Naive thymus-derived CD8-positive, alpha-beta T cell (primary cell): ENCODE measurements around the gene PTGES3. TPM values are rescaled to one million over a fixed set of nuclear protein-coding genes. Genes with fewer than 3 reads are reported as not detected.
"Not testable (repeated sequence)": the region's sequence is repeated elsewhere in the genome, so short reads cannot be mapped to it uniquely, and the experiment has no call there.

Experiments used
- ATAC-seq, 2 donors: fragments of 150-1000 bp; cut with Tn5 transposase in 1 of 2; sonication (Bioruptor Pico), chemical (Tn5 transposase) in 1 of 2; 1 replicate in 1 of 2; 2 replicates in 1 of 2; pipeline ENCODE4 v1.10.0; 2021; ENCODE audit warnings: mild to moderate bottlenecking in 2 of 2, moderate library complexity in 2 of 2
- POLR2A ChIA-PET: fragments of 350-600 bp; sonication (Branson Sonifier 250); formaldehyde crosslinking; loops from one replicate; lab custom pipeline; 2021; ENCODE audit warnings: antibody characterized with exemption; lab: Charles Lee
- DNase-seq, 10 donors: peaks; one replicate each; pipeline versions ENCODE4 v3.0.0 to v3.0.0-alpha.2; 2020 to 2022
- H3K27ac Mint-ChIP-seq, 10 donors: one replicate each; pipeline ENCODE4 v1.8.0; 2020 to 2022; ENCODE audit warnings: mild to moderate bottlenecking in 10 of 10, mixed read lengths in 10 of 10, moderate library complexity in 4 of 10, inconsistent platforms in 1 of 10
- H3K27me3 Mint-ChIP-seq, 5 donors: one replicate each; pipeline ENCODE4 v1.8.0; 2021 to 2022; ENCODE audit warnings: mixed read lengths in 5 of 5
- H3K36me3 Mint-ChIP-seq, 3 donors: one replicate each; pipeline ENCODE4 v1.8.0; 2020 to 2022; ENCODE audit warnings: mixed read lengths in 3 of 3, mild to moderate bottlenecking in 2 of 3, inconsistent platforms in 1 of 3
- H3K4me1 Mint-ChIP-seq, 4 donors: one replicate each; pipeline ENCODE4 v1.8.0; 2021 to 2022; ENCODE audit warnings: mixed read lengths in 4 of 4
- H3K4me3 Mint-ChIP-seq, 10 donors: one replicate each; pipeline ENCODE4 v1.8.0; 2020 to 2022; ENCODE audit warnings: mild to moderate bottlenecking in 10 of 10, mixed read lengths in 10 of 10, moderate library complexity in 6 of 10, inconsistent platforms in 1 of 10
- H3K9me3 Mint-ChIP-seq, 9 donors: one replicate each; pipeline ENCODE4 v1.8.0; 2020 to 2022; ENCODE audit warnings: mixed read lengths in 9 of 9, mild to moderate bottlenecking in 3 of 9, inconsistent platforms in 1 of 9, moderate library complexity in 1 of 9
- polyA plus RNA-seq, 3 donors: library from polyadenylated mRNA; unstranded; fragments of 300-500 nt; fragmentation: Illumina TruSeq; gene quantifications; one replicate each; pipeline ENCODE4 v1.2.3, GENCODE V29; 2021
- total RNA-seq, 8 experiments: library from RNA in 2 of 8; stranded (reverse) in 2 of 8; gene quantifications; one replicate each; pipeline ENCODE4 v1.2.3 and lab custom pipeline; 2021 to 2026

The PTGES3 gene
- total RNA-seq (100 to 1,000 TPM; 179 to 197 TPM), polyA plus RNA-seq (100 to 1,000 TPM; 229 to 236 (median 234) TPM), total RNA-seq (lab: John Stamatoyannopoulos, UW) (149 to 264 (median 171) reads per million in 6 experiments)

DNA sequence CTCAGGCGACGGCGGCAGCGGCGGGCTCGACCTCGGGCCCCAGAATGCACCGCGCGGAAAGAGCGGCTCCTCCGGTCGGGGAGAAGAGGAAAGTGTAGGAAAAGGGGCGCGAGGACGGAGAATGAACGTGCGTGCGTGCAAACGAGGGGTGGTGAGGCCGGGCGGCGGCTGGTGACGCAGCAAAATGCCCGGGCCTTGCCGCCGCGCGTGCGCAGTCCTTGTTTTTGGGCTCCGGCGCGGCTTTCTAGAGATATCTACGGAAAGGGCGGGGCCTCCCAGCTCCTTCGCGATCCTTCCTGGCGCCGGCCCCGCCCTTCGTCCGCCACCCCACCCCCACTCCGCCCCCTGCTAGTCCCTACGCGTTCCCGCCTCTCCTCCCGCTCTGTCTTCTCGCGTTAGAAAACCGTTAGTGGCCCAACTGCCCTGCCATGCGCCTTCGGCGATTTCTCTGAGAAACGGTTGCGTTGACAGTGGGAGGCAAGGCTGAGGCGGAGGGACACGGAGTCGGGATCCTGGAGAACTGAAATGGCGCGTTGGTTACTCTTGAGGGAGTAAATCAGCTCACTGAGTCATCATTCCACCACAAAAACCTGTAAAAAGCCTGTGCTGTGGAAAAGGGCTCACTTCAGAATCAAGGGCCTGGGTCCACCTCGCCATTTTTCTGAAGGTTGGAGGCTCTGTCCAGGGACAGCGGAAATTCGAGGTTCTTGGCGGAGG is at the start of gene PTGES3:
PTGES3 (minus strand) TSS at position 156 of the 717 bp plus-strand sequence. CDS start 285 bp downstream, outside the sequence.
- Mint-ChIP-seq H3K4me1 (peaks cover 18 to 41% (median 36%) of the 10 kb centered on the region in 4 donors), H3K9me3 (no peaks in the 10 kb centered on the region), H3K36me3 (peaks cover 0 to 23% (median 0%) of the 10 kb centered on the region in 3 donors), H3K27ac (peak within 1 kb of the TSS; percentile 97 to 100 (median 98)), H3K27me3 (peaks cover 0 to 2% (median 0%) of the 10 kb centered on the region in 5 donors), H3K4me3 (peak within 1 kb of the TSS; percentile 94 to 100 (median 99))
- ATAC-seq: peak; percentile 59 to 63
- DNase-seq: peak; percentile 95 to 99 (median 97)
- POLR2A ChIA-PET: interaction anchor here (0.5 to 7.7 kb wide), 33 partner anchors 10 to 1053 kb away, joined by 3 to 218 read pairs (median 4); partner anchors contain the start of genes ATP5F1B, BAZ2A, NAB2 and NACA

GRCh38 chr12:56728139-56728861 is 40.2 kb upstream of the PTGES3 start:
- H3K27ac Mint-ChIP-seq: peak overlapping the region in 3 of 10 donors; percentile 22 to 52 (median 48)
- POLR2A ChIA-PET: interaction anchor here (0.7 kb wide), 1 partner anchor 104 kb away, joined by 5 read pairs; no protein-coding TSS in a partner anchor
- H3K4me3 Mint-ChIP-seq: no peak overlapping the region
- DNase-seq: no peak
- peaks cover 0 to 48% (median 19%) of the 10 kb centered on the region in 3 donors for H3K36me3 Mint-ChIP-seq
- H3K9me3 Mint-ChIP-seq: no peaks in the 10 kb centered on the region
- ATAC-seq: no peak
- peaks cover 15 to 29% (median 21%) of the 10 kb centered on the region in 4 donors for H3K4me1 Mint-ChIP-seq
- no peaks in the 10 kb centered on the region for H3K27me3 Mint-ChIP-seq

- H3K9me3 Mint-ChIP-seq, ATAC-seq, DNase-seq, H3K27me3 Mint-ChIP-seq: not testable (repeated sequence)
- POLR2A ChIA-PET: interaction anchor here (0.7 to 3.2 kb wide), 19 partner anchors 8 to 565 kb away, joined by 3 to 110 read pairs (median 8); partner anchors contain the start of genes ATP5F1B, BAZ2A, LRP1 and NEMP1
- Mint-ChIP-seq H3K27ac (peak overlapping the region; percentile 97 to 99 (median 98)), H3K4me1 (peaks cover 23 to 49% (median 42%) of the 10 kb centered on the region in 4 donors), H3K36me3 (peaks cover 0 to 45% (median 13%) of the 10 kb centered on the region in 3 donors), H3K4me3 (peak overlapping the region; percentile 92 to 98 (median 96))
These were observed 38.2 kb upstream of the PTGES3 start for GRCh38 chr12:56726196-56726675.

DNA sequence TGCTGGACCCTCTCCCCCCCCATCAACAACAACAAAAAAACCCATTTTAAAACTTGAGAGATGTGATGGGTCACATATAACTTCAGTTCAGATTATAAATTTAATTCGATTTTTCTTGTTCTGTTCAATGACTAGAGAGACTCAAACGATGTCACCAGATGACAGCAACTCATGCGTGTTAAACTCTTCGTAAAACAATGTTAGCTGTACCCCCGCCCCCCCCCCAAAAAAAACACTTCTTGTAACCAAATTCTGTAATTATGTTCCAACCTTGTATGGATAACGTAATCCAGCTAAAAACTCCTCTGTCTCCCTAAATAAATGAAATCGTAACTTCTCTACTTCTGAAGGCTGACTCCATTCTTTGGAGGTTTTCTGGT is 37.6 kb upstream of the PTGES3 start:
- H3K9me3 Mint-ChIP-seq: no peaks in the 10 kb centered on the region
- POLR2A ChIA-PET: interaction anchor here (0.6 to 3.2 kb wide), 30 partner anchors 9 to 1016 kb away, joined by 3 to 110 read pairs (median 4); partner anchors contain the start of genes ATP5F1B, BAZ2A, LRP1 and NEMP1
- H3K4me1 Mint-ChIP-seq: peaks cover 28 to 54% (median 47%) of the 10 kb centered on the region in 4 donors
- peak overlapping the region; percentile 92 to 98 (median 96) for H3K4me3 Mint-ChIP-seq
- H3K27ac Mint-ChIP-seq: peak overlapping the region; percentile 97 to 99 (median 98)
- ATAC-seq (peak in 1 of 2 donors; percentile 0), DNase-seq (no peak)
- no peaks in the 10 kb centered on the region for H3K27me3 Mint-ChIP-seq
- H3K36me3 Mint-ChIP-seq: peaks cover 0 to 45% (median 9%) of the 10 kb centered on the region in 3 donors

- peaks cover 34 to 60% (median 53%) of the 10 kb centered on the region in 4 donors for H3K4me1 Mint-ChIP-seq
- H3K4me3 Mint-ChIP-seq: peak within 1 kb of the TSS; percentile 92 to 98 (median 96)
- ATAC-seq (peak; percentile 91 to 92), DNase-seq (peak; percentile 90 to 99 (median 96))
- H3K27ac Mint-ChIP-seq: peak within 1 kb of the TSS; percentile 97 to 99 (median 98)
- POLR2A ChIA-PET: interaction anchor here (0.6 to 3.2 kb wide), 32 partner anchors 8 to 1017 kb away, joined by 3 to 110 read pairs (median 4); partner anchors contain the start of genes ATP5F1B, BAZ2A, NEMP1 and PRIM1
- H3K27me3 Mint-ChIP-seq: no peaks in the 10 kb centered on the region
- no peaks in the 10 kb centered on the region for H3K9me3 Mint-ChIP-seq
- peaks cover 0 to 49% (median 9%) of the 10 kb centered on the region in 3 donors for H3K36me3 Mint-ChIP-seq
These were observed 37.1 kb upstream of the PTGES3 start, which contains the start of gene NACA for GRCh38 chr12:56724972-56725722. NACA (minus strand) TSS chr12:56725299; CDS start chr12:56724521, 778 bp downstream.

DNA sequence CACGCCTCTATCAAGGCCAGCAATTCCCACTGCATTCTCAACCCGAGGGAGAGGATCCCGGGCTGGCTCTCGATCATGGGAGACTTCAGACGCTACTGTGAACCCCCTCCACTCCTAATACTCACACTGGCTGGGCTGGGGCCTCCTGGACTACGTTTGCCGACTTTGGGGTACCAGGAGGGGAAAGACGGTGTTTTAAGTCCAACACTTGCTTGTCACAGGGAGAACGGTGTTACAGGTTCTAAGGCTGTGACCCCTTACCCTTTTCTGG is 36.6 kb upstream of the PTGES3 start:
- Mint-ChIP-seq H3K36me3 (peaks cover 0 to 50% (median 10%) of the 10 kb centered on the region in 3 donors), H3K27ac (peak overlapping the region; percentile 97 to 99 (median 98)), H3K27me3 (no peaks in the 10 kb centered on the region), H3K4me1 (peaks cover 39 to 65% (median 58%) of the 10 kb centered on the region in 4 donors), H3K4me3 (peak overlapping the region; percentile 92 to 98 (median 96)), H3K9me3 (no peaks in the 10 kb centered on the region)
- DNase-seq: peak in 1 of 10 donors; percentile 7
- no peak for ATAC-seq
- POLR2A ChIA-PET: interaction anchor here (0.7 to 8.9 kb wide), 13 partner anchors 8 to 1017 kb away, joined by 3 to 110 read pairs (median 8); partner anchors contain the start of genes ATP5F1B, BAZ2A, PTGES3 and RAB5B

- peaks cover 45 to 71% (median 63%) of the 10 kb centered on the region in 4 donors for H3K4me1 Mint-ChIP-seq
- H3K36me3 Mint-ChIP-seq: peaks cover 0 to 52% (median 8%) of the 10 kb centered on the region in 3 donors
- DNase-seq: peak in 1 of 10 donors; percentile 15
- H3K27me3 Mint-ChIP-seq: no peaks in the 10 kb centered on the region
- H3K27ac Mint-ChIP-seq: peak overlapping the region; percentile 97 to 99 (median 98)
- H3K9me3 Mint-ChIP-seq: no peaks in the 10 kb centered on the region
- H3K4me3 Mint-ChIP-seq: peak overlapping the region; percentile 92 to 98 (median 96)
- POLR2A ChIA-PET: interaction anchor here (0.6 to 8.9 kb wide), 8 partner anchors 8 to 363 kb away, joined by 3 to 80 read pairs (median 4); partner anchors contain the start of genes PRIM1 and PTGES3
- no peak for ATAC-seq
These were observed 36.0 kb upstream of the PTGES3 start for GRCh38 chr12:56723889-56724700.

- Mint-ChIP-seq H3K4me3 (peak overlapping the region; percentile 92 to 98 (median 96)), H3K9me3 (no peaks in the 10 kb centered on the region), H3K27me3 (no peaks in the 10 kb centered on the region), H3K36me3 (peaks cover 0 to 51% (median 8%) of the 10 kb centered on the region in 3 donors), H3K4me1 (peaks cover 49 to 78% (median 69%) of the 10 kb centered on the region in 4 donors), H3K27ac (peak overlapping the region; percentile 71 to 99 (median 97))
- DNase-seq: no peak
- ATAC-seq: no peak
- POLR2A ChIA-PET: interaction anchor here (0.6 to 8.9 kb wide), 7 partner anchors 9 to 364 kb away, joined by 3 to 80 read pairs (median 4); partner anchors contain the start of genes PRIM1 and PTGES3
These were observed 35.3 kb upstream of the PTGES3 start for GRCh38 chr12:56723352-56723751.

- no peaks in the 10 kb centered on the region for H3K27me3 Mint-ChIP-seq
- no peaks in the 10 kb centered on the region for H3K9me3 Mint-ChIP-seq
- peak overlapping the region; percentile 92 to 98 (median 96) for H3K4me3 Mint-ChIP-seq
- H3K4me1 Mint-ChIP-seq: peaks cover 49 to 78% (median 69%) of the 10 kb centered on the region in 4 donors
- no peak for DNase-seq
- peaks cover 0 to 51% (median 8%) of the 10 kb centered on the region in 3 donors for H3K36me3 Mint-ChIP-seq
- POLR2A ChIA-PET: interaction anchor here (8.9 kb wide), 1 partner anchor 36 kb away, joined by 80 read pairs; the partner anchor contains the start of gene PTGES3
- no peak for ATAC-seq
- peak overlapping the region in 8 of 10 donors; percentile 9 to 99 (median 97) for H3K27ac Mint-ChIP-seq
These were observed 34.7 kb upstream of the PTGES3 start for GRCh38 chr12:56722832-56723231.

DNA sequence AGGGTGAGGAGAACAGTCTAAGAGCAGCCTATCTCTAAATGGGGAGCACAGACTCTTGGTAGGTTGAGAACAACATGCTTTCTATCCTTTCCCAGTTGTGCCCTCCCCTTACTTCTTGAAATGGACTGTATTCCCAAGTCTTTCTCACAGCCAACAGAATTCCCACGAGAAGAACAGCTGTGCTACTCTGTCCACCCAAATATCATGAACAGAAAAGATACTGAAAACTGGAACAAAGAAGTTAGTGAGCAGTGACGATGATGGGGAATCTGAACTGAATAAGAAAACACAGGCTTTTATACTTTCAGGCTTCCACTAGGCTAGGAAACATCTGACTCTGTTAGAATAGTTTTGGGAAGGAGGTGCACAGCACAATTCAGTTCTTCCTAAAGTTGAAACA is 33.6 kb upstream of the PTGES3 start:
- DNase-seq (no peak), ATAC-seq (no peak)
- H3K36me3 Mint-ChIP-seq: peaks cover 0 to 56% (median 8%) of the 10 kb centered on the region in 3 donors
- H3K27me3 Mint-ChIP-seq: no peaks in the 10 kb centered on the region
- H3K4me1 Mint-ChIP-seq: peaks cover 53 to 85% (median 74%) of the 10 kb centered on the region in 4 donors
- H3K9me3 Mint-ChIP-seq: no peaks in the 10 kb centered on the region
- POLR2A ChIA-PET: interaction anchor here (0.5 to 8.9 kb wide), 3 partner anchors 32 to 48 kb away, joined by 3 to 80 read pairs (median 3); partner anchors contain the start of gene PTGES3
- H3K4me3 Mint-ChIP-seq: peak overlapping the region; percentile 49 to 98 (median 96)
- H3K27ac Mint-ChIP-seq: peak overlapping the region; percentile 58 to 99 (median 95)
